Left ventricle myocardium inferior (tissue), 1 donor: Measurements from ENCODE around the gene ECHDC3. TPM values are rescaled to one million over a fixed set of nuclear protein-coding genes. Genes with fewer than 3 reads are reported as not detected.

Experiments
- DNase-seq: peaks from one replicate; pipeline ENCODE4 v3.0.0-alpha.2; 2020
- H3K27ac ChIP-seq: fragments of 200-600 bp; replicated peaks from 2 replicates; pipeline ENCODE4 v1.8.0; 2021
- H3K27me3 ChIP-seq: fragments of 200-600 bp; 2 replicates; pipeline ENCODE4 v1.8.0; 2021; ENCODE audit warnings: low read depth
- H3K36me3 ChIP-seq: fragments of 200-600 bp; 2 replicates; pipeline ENCODE4 v1.8.0; 2021
- H3K4me1 ChIP-seq: fragments of 200-600 bp; 2 replicates; pipeline ENCODE4 v1.8.0; 2021
- H3K4me3 ChIP-seq: fragments of 200-600 bp; 2 replicates; pipeline ENCODE4 v1.8.0; 2021; ENCODE audit warnings: mild to moderate bottlenecking, moderate library complexity
- H3K9me3 ChIP-seq: fragments of 200-600 bp; replicated peaks from 2 replicates; pipeline ENCODE4 v1.8.0; 2021
- intact Hi-C: fragments of 100-400 bp; cut with micrococcal nuclease; formaldehyde crosslinking; loops from one replicate; pipeline ENCODE4 v1.11.0; 2022
- total RNA-seq: library from RNA; stranded (reverse); fragmentation: NEBNext Ultra II Directional; extraction: Animal tissue kit (Norgen Biotek cat#: 25700); gene quantifications from one replicate; pipeline ENCODE4 v1.2.1, GENCODE V29; 2021
- TF ChIP-seq, protein P1 (sequence below): fragments of 200-600 bp; IDR thresholded peaks from 2 replicates; pipeline ENCODE4 v1.8.0; 2021; ENCODE audit warnings: antibody characterized with exemption, mild to moderate bottlenecking, borderline replicate concordance
- donor health status: DM: no; HTN: yes; CAD: no; lungs with severe emphysema.

The ECHDC3 gene
- total RNA-seq, 1 donor from 2014 or later: 88.5 TPM

DNA sequence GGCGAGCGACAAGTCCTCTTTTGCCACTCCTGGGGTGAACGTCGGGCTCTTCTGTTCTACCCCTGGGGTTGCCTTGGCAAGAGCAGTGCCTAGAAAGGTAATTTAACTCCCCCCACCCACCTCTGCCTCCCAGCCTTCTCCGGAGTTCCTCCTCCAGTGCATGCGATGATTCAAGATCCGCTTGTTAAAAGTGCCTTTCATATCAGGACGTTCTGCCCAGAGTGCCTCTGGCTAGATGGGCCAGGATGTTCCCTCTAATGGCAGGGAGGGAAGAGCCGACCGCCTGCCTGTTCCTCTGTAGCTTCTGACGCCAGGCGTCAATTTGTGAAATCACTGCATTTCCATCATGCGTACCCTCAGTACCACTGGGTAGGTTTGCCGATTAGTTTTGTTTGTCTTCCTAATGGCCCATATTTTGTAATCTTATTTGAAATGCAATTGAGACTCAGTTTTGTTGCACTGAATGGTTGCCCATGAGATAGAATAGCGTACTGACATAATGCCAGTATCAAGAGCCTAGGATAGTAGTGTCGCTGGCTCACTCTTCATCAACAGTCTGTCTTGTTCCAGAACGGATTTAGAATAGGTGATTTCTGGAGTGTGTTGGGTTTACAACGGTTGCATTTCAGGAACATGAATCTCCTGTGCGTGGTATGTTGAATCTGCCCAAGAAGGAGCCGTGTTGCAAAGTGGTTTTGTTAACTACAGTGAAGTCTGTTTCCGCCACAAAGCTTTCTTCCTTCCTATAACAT is 13.5 kb downstream of the ECHDC3 start:
- no peaks in the 10 kb centered on the region for H3K27me3 ChIP-seq
- H3K4me3 ChIP-seq: no peak overlapping the region
- TF ChIP-seq, protein P1, sequence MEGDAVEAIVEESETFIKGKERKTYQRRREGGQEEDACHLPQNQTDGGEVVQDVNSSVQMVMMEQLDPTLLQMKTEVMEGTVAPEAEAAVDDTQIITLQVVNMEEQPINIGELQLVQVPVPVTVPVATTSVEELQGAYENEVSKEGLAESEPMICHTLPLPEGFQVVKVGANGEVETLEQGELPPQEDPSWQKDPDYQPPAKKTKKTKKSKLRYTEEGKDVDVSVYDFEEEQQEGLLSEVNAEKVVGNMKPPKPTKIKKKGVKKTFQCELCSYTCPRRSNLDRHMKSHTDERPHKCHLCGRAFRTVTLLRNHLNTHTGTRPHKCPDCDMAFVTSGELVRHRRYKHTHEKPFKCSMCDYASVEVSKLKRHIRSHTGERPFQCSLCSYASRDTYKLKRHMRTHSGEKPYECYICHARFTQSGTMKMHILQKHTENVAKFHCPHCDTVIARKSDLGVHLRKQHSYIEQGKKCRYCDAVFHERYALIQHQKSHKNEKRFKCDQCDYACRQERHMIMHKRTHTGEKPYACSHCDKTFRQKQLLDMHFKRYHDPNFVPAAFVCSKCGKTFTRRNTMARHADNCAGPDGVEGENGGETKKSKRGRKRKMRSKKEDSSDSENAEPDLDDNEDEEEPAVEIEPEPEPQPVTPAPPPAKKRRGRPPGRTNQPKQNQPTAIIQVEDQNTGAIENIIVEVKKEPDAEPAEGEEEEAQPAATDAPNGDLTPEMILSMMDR: no peak
- H3K27ac ChIP-seq: peak overlapping the region; percentile 78
- no peak for DNase-seq
- intact Hi-C loops: loop anchor here (10.0 kb wide), 1 partner anchor 241 kb away; no protein-coding TSS in a partner anchor
- H3K36me3 ChIP-seq: peaks cover 33% of the 10 kb centered on the region
- H3K4me1 ChIP-seq: peaks cover 71% of the 10 kb centered on the region
- no peaks in the 10 kb centered on the region for H3K9me3 ChIP-seq

DNA sequence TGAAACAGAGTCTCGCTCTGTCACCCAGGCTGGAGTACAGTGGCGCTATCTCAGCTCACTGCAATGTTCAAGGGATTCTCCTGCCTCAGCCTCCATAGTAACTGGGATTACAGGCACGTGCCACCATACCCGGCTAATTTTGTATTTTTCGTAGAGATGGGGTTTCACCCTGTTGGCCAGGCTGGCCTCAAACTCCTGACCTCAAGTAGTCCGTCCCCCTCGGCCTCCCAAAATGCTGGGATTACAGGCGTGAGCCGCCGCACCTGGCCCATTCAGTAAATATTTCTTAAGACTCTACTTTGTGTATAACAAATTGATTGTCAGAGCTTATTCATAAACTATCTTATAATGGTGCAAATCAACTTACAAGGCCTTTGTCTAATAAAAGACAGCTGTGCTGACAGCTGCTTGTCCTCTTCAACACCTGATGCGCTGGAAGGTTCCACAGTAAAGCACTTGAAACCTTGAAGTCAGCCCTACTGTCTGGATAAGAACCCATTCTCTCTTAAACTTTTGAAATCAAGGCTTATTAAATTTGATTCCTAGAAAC is 14.7 kb downstream of the ECHDC3 start:
- no peak overlapping the region for H3K4me3 ChIP-seq
- no peak for DNase-seq
- H3K36me3 ChIP-seq: peaks cover 29% of the 10 kb centered on the region
- no peaks in the 10 kb centered on the region for H3K9me3 ChIP-seq
- no peaks in the 10 kb centered on the region for H3K27me3 ChIP-seq
- peaks cover 66% of the 10 kb centered on the region for H3K4me1 ChIP-seq
- intact Hi-C loops: loop anchor here (10.0 kb wide), 1 partner anchor 242 kb away; no protein-coding TSS in a partner anchor
- H3K27ac ChIP-seq: peak overlapping the region; percentile 78
- TF ChIP-seq, protein P1: no peak

DNA sequence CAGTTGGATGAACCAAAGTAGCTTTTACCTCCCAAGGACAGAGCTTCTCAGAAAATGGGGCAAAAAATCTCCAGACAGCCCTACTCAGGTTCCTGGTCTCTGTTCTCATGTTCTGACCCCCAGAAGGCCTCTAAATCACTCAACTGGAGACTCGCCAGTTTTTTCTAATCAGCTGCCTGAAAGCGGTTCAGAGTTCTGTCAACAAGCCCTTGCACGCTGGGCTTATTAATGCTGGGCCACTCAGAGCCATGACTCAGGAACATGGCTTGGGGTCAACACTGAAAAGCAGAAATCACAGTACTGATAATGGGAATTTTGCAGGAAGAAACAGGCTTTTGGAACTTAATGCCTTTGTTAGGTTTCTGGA is 15.3 kb downstream of the ECHDC3 start:
- no peaks in the 10 kb centered on the region for H3K9me3 ChIP-seq
- DNase-seq: peak; percentile 54
- H3K27ac ChIP-seq: peak overlapping the region; percentile 78
- H3K4me3 ChIP-seq: no peak overlapping the region
- H3K27me3 ChIP-seq: no peaks in the 10 kb centered on the region
- TF ChIP-seq, protein P1: no peak
- peaks cover 29% of the 10 kb centered on the region for H3K36me3 ChIP-seq
- intact Hi-C loops: loop anchor here (10.0 kb wide), 1 partner anchor 243 kb away; no protein-coding TSS in a partner anchor
- peaks cover 65% of the 10 kb centered on the region for H3K4me1 ChIP-seq

DNA sequence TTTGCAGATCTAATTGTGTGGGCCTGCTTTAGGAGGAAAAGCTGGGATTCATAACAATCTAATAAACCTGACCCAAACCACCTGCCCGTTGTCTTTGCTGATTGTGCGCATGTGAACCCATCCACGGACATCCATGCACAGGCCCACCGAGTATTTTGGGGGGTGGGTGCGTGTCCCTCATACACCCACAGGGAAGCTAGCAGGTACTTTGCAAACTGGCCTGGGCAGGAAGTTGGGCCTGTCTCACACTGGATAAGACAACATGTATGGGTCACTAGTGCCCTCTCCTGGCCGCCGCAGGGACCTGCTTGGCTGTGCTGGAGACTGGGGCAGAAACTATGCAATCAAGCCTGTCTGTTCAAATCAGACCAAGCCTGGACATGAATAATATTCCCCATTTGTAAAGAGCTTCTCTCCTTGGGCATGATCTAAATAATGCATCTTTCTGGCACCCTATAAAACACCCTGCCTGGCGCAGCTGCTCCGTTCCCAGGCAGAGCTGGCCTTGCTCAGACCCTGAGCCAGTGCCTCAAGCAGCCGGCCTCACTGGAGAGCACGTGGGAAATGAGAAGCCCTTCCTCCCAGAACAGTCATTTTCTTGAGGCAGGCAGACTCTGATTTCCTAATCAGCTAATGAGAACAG is 15.8 kb downstream of the ECHDC3 start:
- intact Hi-C loops: loop anchor here (10.0 kb wide), 1 partner anchor 243 kb away; no protein-coding TSS in a partner anchor
- peaks cover 29% of the 10 kb centered on the region for H3K36me3 ChIP-seq
- H3K4me3 ChIP-seq: no peak overlapping the region
- TF ChIP-seq, protein P1: peak; percentile 97
- no peaks in the 10 kb centered on the region for H3K9me3 ChIP-seq
- H3K27ac ChIP-seq: peak overlapping the region; percentile 78
- peaks cover 65% of the 10 kb centered on the region for H3K4me1 ChIP-seq
- peak; percentile 85 for DNase-seq
- no peaks in the 10 kb centered on the region for H3K27me3 ChIP-seq

DNA sequence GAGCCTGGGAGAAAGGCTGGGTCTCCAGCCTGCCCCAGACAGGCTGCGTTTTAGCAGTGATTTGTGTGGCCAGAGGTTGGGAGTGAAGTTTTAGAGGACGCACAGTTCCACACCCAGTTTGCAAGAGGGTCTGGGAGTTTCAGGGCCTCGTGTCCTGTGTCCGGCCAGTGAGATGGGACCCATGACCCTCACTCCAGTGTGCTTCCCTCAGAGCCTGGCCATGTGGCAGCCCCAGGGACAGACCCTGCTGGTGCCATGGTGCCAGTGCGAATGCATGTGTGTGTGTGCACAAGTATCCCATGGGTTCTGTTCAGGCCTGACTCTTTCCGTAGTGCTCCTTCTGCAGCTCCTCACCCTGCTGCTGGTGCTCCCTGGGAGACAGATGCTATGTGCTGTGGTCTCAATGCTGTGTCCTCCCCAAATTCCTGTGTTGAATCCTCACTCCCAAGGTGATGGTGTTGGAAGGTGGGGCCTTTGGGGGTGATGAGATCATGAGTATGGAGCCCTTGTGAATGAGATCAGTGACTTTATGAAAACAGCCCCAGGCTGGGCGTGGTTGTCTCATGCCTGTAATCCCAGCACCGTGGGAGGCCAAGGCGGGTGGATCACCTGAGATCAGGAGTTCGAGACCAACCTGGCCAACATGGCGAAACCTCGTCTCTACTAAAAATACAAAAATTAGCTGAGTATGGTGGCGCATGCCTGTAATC is 16.5 kb downstream of the ECHDC3 start:
- DNase-seq: no peak
- intact Hi-C loops: loop anchor here (10.0 kb wide), 1 partner anchor 244 kb away; no protein-coding TSS in a partner anchor
- H3K36me3 ChIP-seq: peaks cover 31% of the 10 kb centered on the region

More for the DNA sequence above, 16.5 kb downstream of the ECHDC3 start:
- no peaks in the 10 kb centered on the region for H3K27me3 ChIP-seq
- H3K9me3 ChIP-seq: no peaks in the 10 kb centered on the region
- no peak overlapping the region for H3K4me3 ChIP-seq
- TF ChIP-seq, protein P1: no peak
- peak overlapping the region; percentile 78 for H3K27ac ChIP-seq
- peaks cover 65% of the 10 kb centered on the region for H3K4me1 ChIP-seq
